ENCODE data around the gene TREX2.

DNA sequence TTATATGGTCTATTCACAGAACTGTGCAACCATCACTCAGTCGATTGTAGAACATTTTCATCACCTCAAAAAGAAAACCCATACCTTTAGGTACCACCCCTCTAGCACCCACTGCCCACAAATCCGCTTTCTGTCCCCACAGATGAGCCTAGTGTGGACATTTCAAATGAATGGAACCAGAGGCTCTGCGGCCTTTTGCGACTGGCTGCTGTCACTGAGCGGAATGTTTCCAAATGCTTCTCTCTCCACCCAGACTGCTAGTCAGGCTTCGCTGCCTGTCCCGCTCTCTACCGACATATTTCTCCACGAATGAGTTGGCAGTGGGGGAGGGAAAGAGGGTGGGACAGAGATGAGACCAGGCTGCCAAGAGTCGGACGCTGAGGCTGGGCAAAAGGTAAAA lies 47.2 kb upstream of the TREX2 start:
- TF ChIP-seq, protein P1, sequence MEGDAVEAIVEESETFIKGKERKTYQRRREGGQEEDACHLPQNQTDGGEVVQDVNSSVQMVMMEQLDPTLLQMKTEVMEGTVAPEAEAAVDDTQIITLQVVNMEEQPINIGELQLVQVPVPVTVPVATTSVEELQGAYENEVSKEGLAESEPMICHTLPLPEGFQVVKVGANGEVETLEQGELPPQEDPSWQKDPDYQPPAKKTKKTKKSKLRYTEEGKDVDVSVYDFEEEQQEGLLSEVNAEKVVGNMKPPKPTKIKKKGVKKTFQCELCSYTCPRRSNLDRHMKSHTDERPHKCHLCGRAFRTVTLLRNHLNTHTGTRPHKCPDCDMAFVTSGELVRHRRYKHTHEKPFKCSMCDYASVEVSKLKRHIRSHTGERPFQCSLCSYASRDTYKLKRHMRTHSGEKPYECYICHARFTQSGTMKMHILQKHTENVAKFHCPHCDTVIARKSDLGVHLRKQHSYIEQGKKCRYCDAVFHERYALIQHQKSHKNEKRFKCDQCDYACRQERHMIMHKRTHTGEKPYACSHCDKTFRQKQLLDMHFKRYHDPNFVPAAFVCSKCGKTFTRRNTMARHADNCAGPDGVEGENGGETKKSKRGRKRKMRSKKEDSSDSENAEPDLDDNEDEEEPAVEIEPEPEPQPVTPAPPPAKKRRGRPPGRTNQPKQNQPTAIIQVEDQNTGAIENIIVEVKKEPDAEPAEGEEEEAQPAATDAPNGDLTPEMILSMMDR (IDR thresholded peaks at IDR 0.05; ENCODE audit: poor library complexity): no peak
- TF ChIP-seq EZH2phosphoT487 (IDR thresholded peaks at IDR 0.05; ENCODE audit: low read depth, severe bottlenecking, unreplicated experiment): no peak

Data from hepatocyte (in vitro differentiated cells).